H1 (cell line): ENCODE results near the gene LRATD1. TPM values are rescaled to one million over a fixed set of nuclear protein-coding genes. Genes with fewer than 3 reads are reported as not detected.

ENCODE experiments used
- CTCF ChIA-PET: fragments of 300-600 bp; sonication (Branson Sonifier 250); formaldehyde crosslinking; loops from one replicate; lab custom pipeline; 2021; ENCODE audit not compliant: partially characterized antibody; lab: Charles Lee
- POLR2A ChIA-PET: fragments of 300-600 bp; sonication (Branson Sonifier 250); formaldehyde crosslinking; loops from one replicate; lab custom pipeline; 2021; ENCODE audit warnings: inconsistent platforms; ENCODE audit not compliant: partially characterized antibody; lab: Charles Lee
- DNase-seq, 2 experiments: peaks; one replicate each; pipeline versions ENCODE4 v3.0.0 to v3.0.0-alpha.2; 2010 to 2022; ENCODE audit warnings: low spot score in 2 of 2, low read depth in 1 of 2, mixed read lengths in 1 of 2
- FAIRE-seq: peaks from 2 replicates; lab custom pipeline; 2011; peaks lifted over from hg19 to GRCh38; lab: Jason Lieb, UNC
- H2AFZ ChIP-seq: 2 replicates; pipeline ENCODE4 v1.8.1; 2012; ENCODE audit warnings: low read length, inconsistent platforms
- H2AK5ac ChIP-seq: 2 replicates; pipeline ENCODE4 v1.6.1; 2013; ENCODE audit warnings: low read depth, low read length
- H2BK120ac ChIP-seq: replicated peaks from 2 replicates; pipeline ENCODE3; 2013; ENCODE audit warnings: low read depth, low read length, inconsistent platforms
- H2BK12ac ChIP-seq: 2 replicates; pipeline ENCODE4 v1.6.1; 2013; ENCODE audit warnings: low read depth, low read length
- H2BK15ac ChIP-seq: 2 replicates; pipeline ENCODE4 v1.6.1; 2013; ENCODE audit warnings: low read length
- H2BK20ac ChIP-seq: 2 replicates; pipeline ENCODE4 v1.6.1; 2013; ENCODE audit warnings: low read length
- H2BK5ac ChIP-seq: 2 replicates; pipeline ENCODE4 v1.6.1; 2013; ENCODE audit warnings: low read depth, low read length
- H3K14ac ChIP-seq: 2 replicates; pipeline ENCODE4 v1.6.1; 2013; ENCODE audit warnings: inconsistent platforms; ENCODE audit not compliant: insufficient read length
- H3K18ac ChIP-seq: 2 replicates; pipeline ENCODE4 v1.6.1; 2013; ENCODE audit warnings: low read length; ENCODE audit errors: extremely low read depth
- H3K23ac ChIP-seq: 2 replicates; pipeline ENCODE4 v1.6.1; 2013; ENCODE audit warnings: inconsistent platforms; ENCODE audit not compliant: insufficient read length
- H3K23me2 ChIP-seq: 2 replicates; pipeline ENCODE4 v1.6.1; 2013; ENCODE audit warnings: low read depth, low read length
- H3K27ac ChIP-seq: 2 replicates; pipeline ENCODE4 v1.6.1; 2011; ENCODE audit warnings: low read depth, low read length, inconsistent platforms
- H3K27me3 ChIP-seq, 4 experiments: replicated peaks in 1 of 4; 1 replicate in 1 of 4; 2 replicates in 3 of 4; pipeline versions ENCODE4 v1.6.1 to v1.8.1; 2011 to 2013; ENCODE audit warnings: low read length in 3 of 4, mild to moderate bottlenecking in 3 of 4, inconsistent platforms in 2 of 4, mixed read lengths in 2 of 4, moderate library complexity in 1 of 4; ENCODE audit not compliant: control insufficient read depth in 3 of 4, insufficient read depth in 3 of 4; ENCODE audit errors: extremely low read depth in 1 of 4
- H3K36me3 ChIP-seq, 4 experiments: 2 replicates each; pipeline versions ENCODE4 v1.6.1 to v1.8.1; 2011 to 2013; ENCODE audit warnings: mild to moderate bottlenecking in 4 of 4, low read length in 3 of 4, moderate library complexity in 2 of 4, control low read depth in 1 of 4, inconsistent platforms in 1 of 4; ENCODE audit not compliant: insufficient read depth in 4 of 4, control insufficient read depth in 2 of 4
- H3K4ac ChIP-seq: replicated peaks from 2 replicates; pipeline ENCODE3; 2013; ENCODE audit warnings: low read length, low read depth, mixed read lengths, inconsistent platforms; ENCODE audit not compliant: insufficient read length
- H3K4me1 ChIP-seq, 4 experiments: replicated peaks in 1 of 4; 1 replicate in 1 of 4; 2 replicates in 3 of 4; pipeline versions ENCODE4 v1.6.1 to v1.8.1; 2011 to 2013; ENCODE audit warnings: low read length in 3 of 4, inconsistent platforms in 2 of 4, mixed read lengths in 1 of 4; ENCODE audit not compliant: insufficient read depth in 4 of 4, control insufficient read depth in 3 of 4
- H3K4me2 ChIP-seq, 2 experiments: 2 replicates each; pipeline versions ENCODE4 v1.6.1 to v1.8.1; 2011 to 2013; ENCODE audit warnings: low read depth in 2 of 2, low read length in 2 of 2, control low read depth in 1 of 2, inconsistent platforms in 1 of 2, mild to moderate bottlenecking in 1 of 2; ENCODE audit not compliant: insufficient read depth in 1 of 2
- H3K4me3 ChIP-seq, 4 experiments: fragments of 200-600, 300-600 bp in 1 of 4; sonication (generic), shearing (Covaris generic), sonication (Bioruptor Twin) in 1 of 4; 2 replicates each; pipeline versions ENCODE4 v1.5.1 to v1.8.1; 2011 to 2016; ENCODE audit warnings: low read length in 4 of 4, low read depth in 3 of 4, control low read depth in 2 of 4, inconsistent platforms in 2 of 4, mild to moderate bottlenecking in 2 of 4, mixed read lengths in 1 of 4, moderate library complexity in 1 of 4; ENCODE audit not compliant: insufficient read depth in 2 of 4; ENCODE audit errors: extremely low read depth in 1 of 4
- H3K56ac ChIP-seq: replicated peaks from 2 replicates; pipeline ENCODE3; 2013; ENCODE audit warnings: low read depth, mild to moderate bottlenecking, mixed read lengths, low read length, inconsistent platforms; ENCODE audit not compliant: insufficient read length
- H3K79me1 ChIP-seq: 2 replicates; pipeline ENCODE4 v1.6.1; 2013; ENCODE audit warnings: low read depth, low read length, control low read depth
- H3K79me2 ChIP-seq, 2 experiments: 2 replicates each; pipeline versions ENCODE4 v1.6.1 to v1.8.1; 2012 to 2013; ENCODE audit warnings: low read length in 2 of 2, mild to moderate bottlenecking in 2 of 2, inconsistent platforms in 1 of 2; ENCODE audit not compliant: insufficient read depth in 2 of 2, control insufficient read depth in 1 of 2
- H3K9ac ChIP-seq, 4 experiments: replicated peaks in 1 of 4; 1 replicate in 1 of 4; 2 replicates in 3 of 4; pipeline versions ENCODE4 v1.6.1 to v1.8.1; 2011 to 2013; ENCODE audit warnings: low read depth in 3 of 4, low read length in 3 of 4, control low read depth in 2 of 4, mild to moderate bottlenecking in 2 of 4, moderate library complexity in 2 of 4, inconsistent platforms in 1 of 4; ENCODE audit errors: extremely low read depth in 1 of 4
- H3K9me3 ChIP-seq, 2 experiments: 2 replicates each; pipeline versions ENCODE4 v1.6.1 to v1.8.1; 2012 to 2013; ENCODE audit warnings: mild to moderate bottlenecking in 2 of 2, moderate library complexity in 2 of 2, control low read depth in 1 of 2, inconsistent platforms in 1 of 2, low read depth in 1 of 2, low read length in 1 of 2, mixed read lengths in 1 of 2; ENCODE audit not compliant: insufficient read depth in 2 of 2
- H4K20me1 ChIP-seq, 2 experiments: replicated peaks in 1 of 2; 2 replicates each; pipeline versions ENCODE3 to v1.8.1; 2011 to 2013; ENCODE audit warnings: inconsistent platforms in 2 of 2, low read length in 2 of 2, mild to moderate bottlenecking in 1 of 2; ENCODE audit not compliant: insufficient read depth in 2 of 2, control insufficient read depth in 1 of 2
- H4K5ac ChIP-seq: 2 replicates; pipeline ENCODE4 v1.6.1; 2013; ENCODE audit warnings: low read length, low read depth, mixed read lengths, inconsistent platforms; ENCODE audit not compliant: insufficient read length
- H4K8ac ChIP-seq: 2 replicates; pipeline ENCODE4 v1.8.0; 2013; ENCODE audit warnings: mild to moderate bottlenecking, moderate library complexity, low read length, inconsistent platforms; ENCODE audit not compliant: insufficient read depth; ENCODE audit errors: extremely low read depth
- H4K91ac ChIP-seq: replicated peaks from 2 replicates; pipeline ENCODE3; 2013; ENCODE audit warnings: low read length, mixed read lengths, inconsistent platforms; ENCODE audit not compliant: insufficient read length
- CHD1 ChIP-seq: IDR thresholded peaks from 2 replicates; pipeline ENCODE4 v1.6.1; 2012; ENCODE audit warnings: low read depth, low read length, improper control_type of control experiment
- CHD2 ChIP-seq: IDR thresholded peaks from 2 replicates; pipeline ENCODE4 v1.6.1; 2012; ENCODE audit warnings: low read length, improper control_type of control experiment
- E2F6 ChIP-seq: IDR thresholded peaks from 2 replicates; pipeline ENCODE4 v1.6.1; 2012; ENCODE audit warnings: inconsistent platforms
- RAD21 ChIP-seq, 2 experiments: IDR thresholded peaks in 1 of 2; conservative IDR thresholded peaks in 1 of 2; 2 replicates each; pipeline ENCODE4 v1.6.1; 2011; ENCODE audit warnings: low read depth in 2 of 2, low read length in 2 of 2, improper control_type of control experiment in 1 of 2, inconsistent platforms in 1 of 2, mild to moderate bottlenecking in 1 of 2, moderate library complexity in 1 of 2
- SIRT6 ChIP-seq: IDR thresholded peaks from one replicate; pipeline ENCODE4 v1.7.1; 2012; ENCODE audit warnings: low read length, inconsistent platforms
- ZNF274 ChIP-seq: IDR thresholded peaks from 2 replicates; pipeline ENCODE4 v1.7.0; 2012; ENCODE audit warnings: low read length, borderline replicate concordance; ENCODE audit errors: extremely low read depth
- WGBS, 2 experiments: shearing (Covaris generic) in 1 of 2; methylation state at CpG; one replicate each; pipeline versions ENCODE4 v1.1.6 to v1.1.7; 2013 to 2015; ENCODE audit warnings: low lambda C conversion rate in 2 of 2, mixed read lengths in 2 of 2, inconsistent platforms in 1 of 2, low coverage in 1 of 2, missing lambda C conversion rate in 1 of 2; ENCODE audit not compliant: insufficient replicate concordance in 2 of 2, insufficient coverage in 1 of 2, insufficient read length in 1 of 2; ENCODE audit errors: extremely low coverage in 1 of 2, missing lambda C conversion rate in 1 of 2; 5-methylcytosine and 5-hydroxymethylcytosine counted together
- polyA plus RNA-seq, 7 experiments: library from polyadenylated mRNA; depleted of rRNA in 3 of 7; stranded (reverse) in 5 of 7; unstranded in 2 of 7; fragments of >200 nt in 5 of 7; fragments of 200-250 nt in 2 of 7; gene quantifications; 1 replicate in 5 of 7; 2 replicates in 1 of 7; 4 replicates in 1 of 7; pipeline versions ENCODE4 v1.2.1 to v1.2.3, GENCODE V29; 2011 to 2013; ENCODE audit warnings: missing spikeins in 2 of 7, mixed read lengths in 2 of 7
- total RNA-seq: library from RNA; stranded (reverse); fragmentation: NEBNext Ultra II Directional; extraction: Animal tissue kit (Norgen Biotek cat#: 25700); gene quantifications from 2 replicates; pipeline ENCODE4 v1.2.1, GENCODE V29; 2021

The LRATD1 gene
- total and polyA plus RNA-seq, 2 of the 8 experiments (the other 6 are each of a cell fraction or from before 2014, with no cell fraction given): 1.2 to 2.3 TPM

- Histone ChIP-seq H4K91ac (no peak overlapping the region), H4K20me1 (no peaks in the 10 kb centered on the region), H3K4me3 (no peak overlapping the region), H3K36me3 (no peaks in the 10 kb centered on the region), H3K18ac (no peak overlapping the region), H3K23ac (no peak overlapping the region), H3K9ac (no peak overlapping the region), H4K8ac (no peak overlapping the region), H3K56ac (no peak overlapping the region), H3K4ac (no peak overlapping the region), H2AFZ (no peak overlapping the region), H3K14ac (no peak overlapping the region), H2BK20ac (no peak overlapping the region), H3K4me2 (no peak overlapping the region), H3K23me2 (no peaks in the 10 kb centered on the region), H2BK5ac (no peak overlapping the region), H3K79me1 (no peaks in the 10 kb centered on the region), H3K27ac (no peak overlapping the region), H2BK15ac (no peak overlapping the region), H3K79me2 (no peaks in the 10 kb centered on the region), H2BK120ac (no peak overlapping the region), H3K9me3 (no peaks in the 10 kb centered on the region), H3K4me1 (no peaks in the 10 kb centered on the region), H3K27me3 (no peaks in the 10 kb centered on the region), H4K5ac (no peak overlapping the region), H2BK12ac (no peak overlapping the region), H2AK5ac (no peak overlapping the region)
- TF ChIP-seq E2F6 (no peak), SIRT6 (no peak), CHD2 (no peak), ZNF274 (no peak), RAD21 (IDR thresholded peaks at IDR 0.05 in 1 of 2, conservative IDR thresholded peaks at IDR 0.05 in 1 of 2; ENCODE audit: low read depth in 2 of 2, low read length in 2 of 2) (no peak), CHD1 (no peak)
- CTCF ChIA-PET: interaction anchor here (1.0 kb wide), 2 partner anchors 10 to 36 kb away, joined by 3 to 4 read pairs; no protein-coding TSS in a partner anchor
- FAIRE-seq (no peak), DNase-seq (no peak)
- 88% methylated on average over 1 of the region's 1 CpG; no CpG with 5 or more reads in 1 of the 2 experiments for WGBS, 2 experiments
- POLR2A ChIA-PET: no interaction called here
Measured at GRCh38 chr2:14677039-14677438, 44.5 kb downstream of the LRATD1 start.
